WTC11 (cell line): ENCODE measurements around the gene EYS. TPM values are rescaled to one million over a fixed set of nuclear protein-coding genes. Genes with fewer than 3 reads are reported as not detected.

Experiments
- ATAC-seq: fragments of 200-7000 bp; cut with Tn5 transposase; 2 replicates; pipeline ENCODE4 v1.10.0; 2021; ENCODE audit warnings: mild to moderate bottlenecking, moderate library complexity
- CTCF ChIA-PET: fragments of 300-600 bp; sonication (Branson Sonifier 250); formaldehyde crosslinking; loops from one replicate; lab custom pipeline; 2021; ENCODE audit warnings: antibody characterized with exemption; lab: Charles Lee
- POLR2A ChIA-PET: fragments of 350-600 bp; sonication (Branson Sonifier 250); formaldehyde crosslinking; loops from one replicate; lab custom pipeline; 2021; ENCODE audit warnings: antibody characterized with exemption; lab: Charles Lee
- DNase-seq: peaks from one replicate; pipeline ENCODE4 v3.0.0; 2021; ENCODE audit warnings: low spot score
- H3K27ac Mint-ChIP-seq: 2 replicates; pipeline ENCODE4 v1.8.0; 2021; ENCODE audit warnings: mixed read lengths
- H3K27me3 Mint-ChIP-seq: 2 replicates; pipeline ENCODE4 v1.8.0; 2021; ENCODE audit warnings: low read depth, mild to moderate bottlenecking, moderate library complexity, mixed read lengths
- H3K36me3 Mint-ChIP-seq: 2 replicates; pipeline ENCODE4 v1.8.0; 2021; ENCODE audit warnings: mixed read lengths
- H3K4me1 Mint-ChIP-seq: 2 replicates; pipeline ENCODE4 v1.8.0; 2022; ENCODE audit warnings: mixed read lengths
- H3K4me3 Mint-ChIP-seq: 2 replicates; pipeline ENCODE4 v1.8.0; 2021; ENCODE audit warnings: mild to moderate bottlenecking, moderate library complexity, mixed read lengths
- H3K9me3 Mint-ChIP-seq: 2 replicates; pipeline ENCODE4 v1.8.0; 2021; ENCODE audit warnings: mixed read lengths
- CBFB ChIP-seq: sonication (generic); formaldehyde crosslinking; IDR thresholded peaks from 2 replicates; pipeline ENCODE4 v1.8.1; 2022; ENCODE audit warnings: mild to moderate bottlenecking, low read depth, missing genetic modification reagents
- EMX1 ChIP-seq: fragments of 250-450 bp; sonication (Bioruptor Pico); IDR thresholded peaks from 2 replicates; pipeline ENCODE4 v1.8.0; 2021; ENCODE audit warnings: mild to moderate bottlenecking
- MLX ChIP-seq: sonication (generic); formaldehyde crosslinking; IDR thresholded peaks from 2 replicates; pipeline ENCODE4 v1.8.1; 2023; ENCODE audit warnings: mild to moderate bottlenecking, missing genetic modification reagents, moderate library complexity
- NR1H2 ChIP-seq: sonication (generic); formaldehyde crosslinking; IDR thresholded peaks from 2 replicates; pipeline ENCODE4 v1.9.0; 2021; ENCODE audit warnings: mild to moderate bottlenecking, moderate library complexity, missing genetic modification reagents
- NR3C1 ChIP-seq: sonication (generic); formaldehyde crosslinking; conservative IDR thresholded peaks from 2 replicates; pipeline ENCODE4 v1.8.1; 2023; ENCODE audit warnings: low read depth, mild to moderate bottlenecking, missing genetic modification reagents
- SMAD4 ChIP-seq: sonication (generic); formaldehyde crosslinking; IDR thresholded peaks from 2 replicates; pipeline ENCODE4 v1.8.0; 2022; ENCODE audit warnings: mild to moderate bottlenecking, missing genetic modification reagents
- STAT6 ChIP-seq: sonication (generic); formaldehyde crosslinking; conservative IDR thresholded peaks from 2 replicates; pipeline ENCODE4 v1.8.1; 2023; ENCODE audit warnings: mild to moderate bottlenecking, low read depth, missing genetic modification reagents, moderate library complexity
- TCF7 ChIP-seq: sonication (generic); formaldehyde crosslinking; IDR thresholded peaks from 2 replicates; pipeline ENCODE4 v1.8.0; 2022; ENCODE audit warnings: mild to moderate bottlenecking, low read depth, missing genetic modification reagents, moderate library complexity
- ZNF138 ChIP-seq: sonication (generic); formaldehyde crosslinking; conservative IDR thresholded peaks from 2 replicates; pipeline ENCODE4 v1.8.1; 2022; ENCODE audit warnings: mild to moderate bottlenecking, moderate library complexity, missing genetic modification reagents
- ZNF263 ChIP-seq: sonication (generic); formaldehyde crosslinking; IDR thresholded peaks from 2 replicates; pipeline ENCODE4 v1.8.1; 2022; ENCODE audit warnings: low read depth, mild to moderate bottlenecking, moderate library complexity, missing genetic modification reagents
- ZNF423 ChIP-seq: fragments of 250-450 bp; sonication (Bioruptor Pico); IDR thresholded peaks from 2 replicates; pipeline ENCODE4 v2.1.2; 2022; ENCODE audit warnings: mild to moderate bottlenecking, moderate library complexity
- ZNF532 ChIP-seq: fragments of 250-450 bp; sonication (Bioruptor Pico); IDR thresholded peaks from 2 replicates; pipeline ENCODE4 v1.9.0; 2021; ENCODE audit warnings: mild to moderate bottlenecking, borderline replicate concordance
- total RNA-seq: library from RNA; stranded (reverse); gene quantifications from 3 replicates; pipeline ENCODE4 v1.2.3, GENCODE V29; 2021
- TF ChIP-seq, protein P1 (sequence below): fragments of 250-450 bp; sonication (Bioruptor Pico); IDR thresholded peaks from 2 replicates; pipeline ENCODE4 v1.9.0; 2021; ENCODE audit warnings: moderate library complexity, mild to moderate bottlenecking, inconsistent platforms, borderline replicate concordance
- TF ChIP-seq, protein P2 (sequence below): sonication (generic); formaldehyde crosslinking; IDR thresholded peaks from 2 replicates; pipeline ENCODE4 v1.8.0; 2023; ENCODE audit warnings: mild to moderate bottlenecking, missing genetic modification reagents
- TF ChIP-seq, protein P3 (sequence below): fragments of 250-450 bp; sonication (Bioruptor Pico); conservative IDR thresholded peaks from 2 replicates; pipeline ENCODE4 v1.9.0; 2021; ENCODE audit warnings: mild to moderate bottlenecking
- TF ChIP-seq, protein P4 (sequence below): sonication (generic); formaldehyde crosslinking; IDR thresholded peaks from 2 replicates; pipeline ENCODE4 v1.8.0; 2022; ENCODE audit warnings: missing genetic modification reagents

EYS gene
- total RNA-seq, 1 experiment from 2014 or later: not detected

- no peak for TF ChIP-seq STAT6
- no peak for TF ChIP-seq ZNF263 (CRISPR knock-in tag)
- TF ChIP-seq, all 79 proteins: peak for 0
Measured at GRCh38 chr6:65557224-65557623, 149.8 kb downstream of the EYS start (continued).

DNA sequence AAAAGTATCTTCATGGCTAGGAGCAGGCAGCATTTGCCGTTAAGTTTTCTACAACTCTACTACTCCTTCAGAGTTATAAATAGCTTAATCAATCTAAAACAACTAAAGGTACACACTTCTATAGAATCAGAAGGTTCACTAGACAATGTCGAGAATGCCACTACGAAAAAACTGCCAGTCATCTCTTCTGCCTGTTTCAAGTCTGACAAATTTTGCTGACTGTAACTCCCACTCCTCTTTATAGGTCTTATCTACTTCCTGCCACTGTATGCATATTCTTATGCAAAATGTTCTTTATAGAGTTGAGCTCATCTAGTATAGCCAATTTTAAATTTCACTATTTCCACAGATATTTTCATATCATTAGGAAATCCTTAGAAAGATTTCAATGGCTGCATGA lies 160.1 kb downstream of the EYS start:
- Mint-ChIP-seq H3K4me1 (no peaks in the 10 kb centered on the region), H3K27ac (no peak overlapping the region), H3K36me3 (peaks cover 6% of the 10 kb centered on the region; the same call in 1 of the 2 replicates), H3K4me3 (no peak overlapping the region), H3K9me3 (peaks cover 11% of the 10 kb centered on the region), H3K27me3 (no peaks in the 10 kb centered on the region)
- ChIA-PET POLR2A (no interaction called here), CTCF (no interaction called here)
- ATAC-seq (no peak), DNase-seq (no peak)
- no peak for TF ChIP-seq ZNF138 (CRISPR knock-in tag)
- TF ChIP-seq CBFB (CRISPR knock-in tag): no peak
- no peak for TF ChIP-seq NR3C1 (CRISPR knock-in tag)
- no peak for TF ChIP-seq TCF7 (CRISPR knock-in tag)
- no peak for TF ChIP-seq MLX (CRISPR knock-in tag)

DNA sequence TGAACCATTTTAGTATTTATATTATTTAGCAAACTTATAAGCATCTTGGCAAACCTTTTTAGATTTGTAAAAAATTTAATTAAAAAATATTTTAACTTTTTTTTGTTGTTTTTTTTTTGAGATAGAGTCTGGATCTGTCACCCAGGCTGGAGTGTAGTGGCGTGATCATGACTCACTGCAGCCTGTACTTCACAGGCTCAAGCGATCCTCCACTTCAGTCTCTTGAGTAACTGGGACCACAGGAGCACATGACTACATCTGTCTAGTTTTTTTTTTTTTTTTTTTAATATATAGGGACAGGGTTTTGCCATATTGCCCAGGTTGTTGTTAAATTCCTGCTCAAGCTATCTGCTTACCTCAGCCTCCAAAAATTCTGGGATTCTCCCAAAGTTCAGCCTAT lies 161.1 kb downstream of the EYS start:
- CTCF ChIA-PET: no interaction called here
- DNase-seq (no peak), ATAC-seq (no peak)
- peaks cover 6% of the 10 kb centered on the region; the same call in 1 of the 2 replicates for H3K36me3 Mint-ChIP-seq
- H3K4me1 Mint-ChIP-seq: no peaks in the 10 kb centered on the region
- H3K9me3 Mint-ChIP-seq: peaks cover 11% of the 10 kb centered on the region
- H3K4me3 Mint-ChIP-seq: no peak overlapping the region
- POLR2A ChIA-PET: no interaction called here
- no peak overlapping the region for H3K27ac Mint-ChIP-seq
- H3K27me3 Mint-ChIP-seq: no peaks in the 10 kb centered on the region
- no peak for TF ChIP-seq ZNF532 (CRISPR knock-in tag)
- TF ChIP-seq, protein P1, sequence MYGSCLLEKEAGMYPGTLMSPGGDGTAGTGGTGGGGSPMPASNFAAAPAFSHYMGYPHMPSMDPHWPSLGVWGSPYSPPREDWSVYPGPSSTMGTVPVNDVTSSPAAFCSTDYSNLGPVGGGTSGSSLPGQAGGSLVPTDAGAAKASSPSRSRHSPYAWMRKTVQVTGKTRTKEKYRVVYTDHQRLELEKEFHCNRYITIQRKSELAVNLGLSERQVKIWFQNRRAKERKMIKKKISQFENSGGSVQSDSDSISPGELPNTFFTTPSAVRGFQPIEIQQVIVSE (CRISPR knock-in tag): no peak
- no peak for TF ChIP-seq NR1H2 (CRISPR knock-in tag)
- TF ChIP-seq ZNF423 (CRISPR knock-in tag): no peak
- TF ChIP-seq, protein P2, sequence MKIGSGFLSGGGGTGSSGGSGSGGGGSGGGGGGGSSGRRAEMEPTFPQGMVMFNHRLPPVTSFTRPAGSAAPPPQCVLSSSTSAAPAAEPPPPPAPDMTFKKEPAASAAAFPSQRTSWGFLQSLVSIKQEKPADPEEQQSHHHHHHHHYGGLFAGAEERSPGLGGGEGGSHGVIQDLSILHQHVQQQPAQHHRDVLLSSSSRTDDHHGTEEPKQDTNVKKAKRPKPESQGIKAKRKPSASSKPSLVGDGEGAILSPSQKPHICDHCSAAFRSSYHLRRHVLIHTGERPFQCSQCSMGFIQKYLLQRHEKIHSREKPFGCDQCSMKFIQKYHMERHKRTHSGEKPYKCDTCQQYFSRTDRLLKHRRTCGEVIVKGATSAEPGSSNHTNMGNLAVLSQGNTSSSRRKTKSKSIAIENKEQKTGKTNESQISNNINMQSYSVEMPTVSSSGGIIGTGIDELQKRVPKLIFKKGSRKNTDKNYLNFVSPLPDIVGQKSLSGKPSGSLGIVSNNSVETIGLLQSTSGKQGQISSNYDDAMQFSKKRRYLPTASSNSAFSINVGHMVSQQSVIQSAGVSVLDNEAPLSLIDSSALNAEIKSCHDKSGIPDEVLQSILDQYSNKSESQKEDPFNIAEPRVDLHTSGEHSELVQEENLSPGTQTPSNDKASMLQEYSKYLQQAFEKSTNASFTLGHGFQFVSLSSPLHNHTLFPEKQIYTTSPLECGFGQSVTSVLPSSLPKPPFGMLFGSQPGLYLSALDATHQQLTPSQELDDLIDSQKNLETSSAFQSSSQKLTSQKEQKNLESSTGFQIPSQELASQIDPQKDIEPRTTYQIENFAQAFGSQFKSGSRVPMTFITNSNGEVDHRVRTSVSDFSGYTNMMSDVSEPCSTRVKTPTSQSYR: no peak
- no peak for TF ChIP-seq SMAD4
- TF ChIP-seq, protein P3, sequence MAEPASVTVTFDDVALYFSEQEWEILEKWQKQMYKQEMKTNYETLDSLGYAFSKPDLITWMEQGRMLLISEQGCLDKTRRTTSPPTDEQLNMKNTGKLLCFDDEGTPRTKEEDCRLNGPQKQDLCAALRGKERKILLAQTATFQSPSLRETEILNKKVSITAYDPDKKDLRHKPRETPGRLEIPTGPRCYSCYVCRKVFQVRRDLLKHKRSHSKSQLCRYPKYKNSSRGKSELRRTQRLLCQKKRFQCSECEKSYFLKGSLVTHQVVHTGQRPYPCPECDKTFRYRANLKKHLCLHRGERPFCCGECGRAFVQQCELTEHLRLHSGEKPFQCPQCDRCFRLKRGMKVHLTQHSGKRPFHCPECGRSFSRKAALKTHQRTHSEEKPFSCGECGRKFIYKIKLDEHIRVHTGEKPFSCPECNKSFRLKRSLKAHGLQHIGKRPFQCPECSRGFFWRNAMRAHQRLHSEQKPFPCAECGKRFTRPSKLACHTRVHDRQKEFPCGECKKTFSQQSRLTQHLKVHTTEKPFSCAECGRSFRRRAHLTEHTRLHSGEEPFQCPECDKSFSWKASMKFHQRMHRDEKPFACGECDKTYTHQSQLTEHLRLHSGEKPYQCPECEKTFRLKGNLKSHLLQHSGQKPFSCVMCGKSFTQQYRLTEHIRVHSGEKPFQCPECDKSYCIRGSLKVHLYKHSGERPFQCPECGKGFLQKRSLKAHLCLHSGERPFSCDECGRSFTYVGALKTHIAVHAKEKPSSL (CRISPR knock-in tag): no peak
- TF ChIP-seq, protein P4, sequence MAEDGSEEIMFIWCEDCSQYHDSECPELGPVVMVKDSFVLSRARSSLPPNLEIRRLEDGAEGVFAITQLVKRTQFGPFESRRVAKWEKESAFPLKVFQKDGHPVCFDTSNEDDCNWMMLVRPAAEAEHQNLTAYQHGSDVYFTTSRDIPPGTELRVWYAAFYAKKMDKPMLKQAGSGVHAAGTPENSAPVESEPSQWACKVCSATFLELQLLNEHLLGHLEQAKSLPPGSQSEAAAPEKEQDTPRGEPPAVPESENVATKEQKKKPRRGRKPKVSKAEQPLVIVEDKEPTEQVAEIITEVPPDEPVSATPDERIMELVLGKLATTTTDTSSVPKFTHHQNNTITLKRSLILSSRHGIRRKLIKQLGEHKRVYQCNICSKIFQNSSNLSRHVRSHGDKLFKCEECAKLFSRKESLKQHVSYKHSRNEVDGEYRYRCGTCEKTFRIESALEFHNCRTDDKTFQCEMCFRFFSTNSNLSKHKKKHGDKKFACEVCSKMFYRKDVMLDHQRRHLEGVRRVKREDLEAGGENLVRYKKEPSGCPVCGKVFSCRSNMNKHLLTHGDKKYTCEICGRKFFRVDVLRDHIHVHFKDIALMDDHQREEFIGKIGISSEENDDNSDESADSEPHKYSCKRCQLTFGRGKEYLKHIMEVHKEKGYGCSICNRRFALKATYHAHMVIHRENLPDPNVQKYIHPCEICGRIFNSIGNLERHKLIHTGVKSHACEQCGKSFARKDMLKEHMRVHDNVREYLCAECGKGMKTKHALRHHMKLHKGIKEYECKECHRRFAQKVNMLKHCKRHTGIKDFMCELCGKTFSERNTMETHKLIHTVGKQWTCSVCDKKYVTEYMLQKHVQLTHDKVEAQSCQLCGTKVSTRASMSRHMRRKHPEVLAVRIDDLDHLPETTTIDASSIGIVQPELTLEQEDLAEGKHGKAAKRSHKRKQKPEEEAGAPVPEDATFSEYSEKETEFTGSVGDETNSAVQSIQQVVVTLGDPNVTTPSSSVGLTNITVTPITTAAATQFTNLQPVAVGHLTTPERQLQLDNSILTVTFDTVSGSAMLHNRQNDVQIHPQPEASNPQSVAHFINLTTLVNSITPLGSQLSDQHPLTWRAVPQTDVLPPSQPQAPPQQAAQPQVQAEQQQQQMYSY (CRISPR knock-in tag): no peak
- no peak for TF ChIP-seq EMX1 (CRISPR knock-in tag)
